GM19193 (cell line): ENCODE measurements around the gene DPEP1.

Experiments
- POLR2A ChIP-seq: IDR thresholded peaks from 4 replicates; pipeline ENCODE4 v1.6.1; 2011; ENCODE audit not compliant: insufficient read depth, insufficient read length; ENCODE audit errors: extremely low read depth

The DPEP1 gene

GRCh38 chr16:89645122-89645521, 31.7 kb downstream of the DPEP1 start:
- no peak for TF ChIP-seq POLR2A

GRCh38 chr16:89646270-89646669, 32.8 kb downstream of the DPEP1 start:
- no peak for TF ChIP-seq POLR2A

- no peak for TF ChIP-seq POLR2A
These were observed 33.5 kb downstream of the DPEP1 start for GRCh38 chr16:89646906-89647305.

- TF ChIP-seq POLR2A: no peak
These were observed 38.1 kb downstream of the DPEP1 start for GRCh38 chr16:89651584-89651983.

- no peak for TF ChIP-seq POLR2A
These were observed 40.3 kb downstream of the DPEP1 start for GRCh38 chr16:89653656-89654295.

GRCh38 chr16:89655062-89655643, 41.7 kb downstream of the DPEP1 start:
- TF ChIP-seq POLR2A: no peak

- no peak for TF ChIP-seq POLR2A
These were observed 43.1 kb downstream of the DPEP1 start for GRCh38 chr16:89656435-89657121.

GRCh38 chr16:89657442-89658220, 44.2 kb downstream of the DPEP1 start, which contains the start of the genes CHMP1A and SPATA33:
CHMP1A (minus strand) TSS chr16:89657708; CDS start chr16:89657588, 120 bp downstream.
SPATA33 (plus strand) TSS chr16:89657836; CDS start chr16:89657912, 76 bp downstream.
- TF ChIP-seq POLR2A: peak; percentile 84

GRCh38 chr16:89658221-89658879, 44.9 kb downstream of the DPEP1 start:
- no peak for TF ChIP-seq POLR2A

- TF ChIP-seq POLR2A: no peak
These were observed 46.7 kb downstream of the DPEP1 start for GRCh38 chr16:89660146-89660545.

GRCh38 chr16:89661215-89661614, 47.8 kb downstream of the DPEP1 start:
- TF ChIP-seq POLR2A: no peak

GRCh38 chr16:89667633-89668032, 54.2 kb downstream of the DPEP1 start:
- TF ChIP-seq POLR2A: no peak

GRCh38 chr16:89668790-89669158, 55.3 kb downstream of the DPEP1 start:
- TF ChIP-seq POLR2A: no peak

- no peak for TF ChIP-seq POLR2A
These were observed 56.3 kb downstream of the DPEP1 start for GRCh38 chr16:89669755-89670154.

GRCh38 chr16:89670496-89671431, 57.3 kb downstream of the DPEP1 start:
- TF ChIP-seq POLR2A: no peak
